Measurements from ENCODE around the gene DAB2IP.

DAB2IP gene

GRCh38 chr9:121685795-121686377, 34.5 kb downstream of the DAB2IP start:
- no peak for DNase-seq

- peak; percentile 74 for DNase-seq
Observed at GRCh38 chr9:121686930-121687541, 35.6 kb downstream of the DAB2IP start.

GRCh38 chr9:121688146-121688680, 36.8 kb downstream of the DAB2IP start:
- peak; percentile 25 for DNase-seq

- no peak for DNase-seq
Observed at GRCh38 chr9:121688681-121689080, 37.2 kb downstream of the DAB2IP start.

GRCh38 chr9:121689461-121690157, 38.2 kb downstream of the DAB2IP start:
- no peak for DNase-seq

- peak; percentile 35 for DNase-seq
Observed at GRCh38 chr9:121690316-121690715, 38.9 kb downstream of the DAB2IP start.

- DNase-seq = no peak
Observed at GRCh38 chr9:121690766-121691165, 39.3 kb downstream of the DAB2IP start.

GRCh38 chr9:121691890-121692289, 40.5 kb downstream of the DAB2IP start:
- no peak for DNase-seq

GRCh38 chr9:121692606-121693387, 41.4 kb downstream of the DAB2IP start:
- DNase-seq = peak; percentile 52

- no peak for DNase-seq
Observed at GRCh38 chr9:121693388-121693670, 41.9 kb downstream of the DAB2IP start.

GRCh38 chr9:121694001-121694400, 42.6 kb downstream of the DAB2IP start:
- DNase-seq = no peak

GRCh38 chr9:121694600-121694999, 43.2 kb downstream of the DAB2IP start:
- DNase-seq = peak; percentile 8

- no peak for DNase-seq
Observed at GRCh38 chr9:121696930-121697329, 45.5 kb downstream of the DAB2IP start.

GRCh38 chr9:121698627-121699570, 47.5 kb downstream of the DAB2IP start:
- peak; percentile 78 for DNase-seq

GRCh38 chr9:121699571-121700164, 48.2 kb downstream of the DAB2IP start:
- peak; percentile 47 for DNase-seq

GRCh38 chr9:121700165-121700831, 48.9 kb downstream of the DAB2IP start:
- peak; percentile 47 for DNase-seq

GRCh38 chr9:121700832-121701419, 49.5 kb downstream of the DAB2IP start:
- no peak for DNase-seq

- no peak for DNase-seq
Observed at GRCh38 chr9:121701736-121702261, 50.4 kb downstream of the DAB2IP start.

GRCh38 chr9:121703014-121703734, 51.7 kb downstream of the DAB2IP start:
- DNase-seq = peak; percentile 13

- DNase-seq = no peak
Observed at GRCh38 chr9:121704281-121704680, 52.8 kb downstream of the DAB2IP start.
